GM10847 (cell line): ENCODE data around the gene RNF181.

Experiments
- POLR2A ChIP-seq: IDR thresholded peaks from 2 replicates; pipeline ENCODE4 v1.6.1; 2011; ENCODE audit not compliant: insufficient read length; ENCODE audit errors: extremely low read depth

RNF181 gene

DNA sequence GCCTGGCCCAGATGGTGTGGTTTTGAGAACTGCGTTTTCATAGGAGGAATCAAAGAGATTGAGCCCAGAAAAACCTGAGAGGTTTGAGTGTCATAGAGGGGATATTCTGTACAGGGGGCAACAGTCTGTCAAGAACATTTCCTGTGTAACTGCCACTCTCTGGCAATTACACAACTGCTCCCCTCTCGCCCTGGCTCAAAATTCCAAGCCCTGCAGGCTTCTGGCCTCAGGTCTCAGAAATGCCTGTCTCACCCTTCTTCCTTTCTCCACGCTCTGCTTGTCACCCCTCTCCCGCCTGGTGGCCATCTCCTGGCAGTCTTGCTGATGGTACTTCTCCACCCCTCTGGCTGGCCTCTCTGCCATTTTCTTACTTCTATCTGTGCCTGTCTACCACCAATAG lies 7.3 kb upstream of the RNF181 start:
- no peak for TF ChIP-seq POLR2A

- TF ChIP-seq POLR2A = no peak
These were observed 6.9 kb upstream of the RNF181 start for GRCh38 chr2:85588645-85589044.

GRCh38 chr2:85589181-85589580 lies 6.4 kb upstream of the RNF181 start:
- TF ChIP-seq POLR2A = no peak

GRCh38 chr2:85589982-85590791 lies 5.4 kb upstream of the RNF181 start:
- no peak for TF ChIP-seq POLR2A

DNA sequence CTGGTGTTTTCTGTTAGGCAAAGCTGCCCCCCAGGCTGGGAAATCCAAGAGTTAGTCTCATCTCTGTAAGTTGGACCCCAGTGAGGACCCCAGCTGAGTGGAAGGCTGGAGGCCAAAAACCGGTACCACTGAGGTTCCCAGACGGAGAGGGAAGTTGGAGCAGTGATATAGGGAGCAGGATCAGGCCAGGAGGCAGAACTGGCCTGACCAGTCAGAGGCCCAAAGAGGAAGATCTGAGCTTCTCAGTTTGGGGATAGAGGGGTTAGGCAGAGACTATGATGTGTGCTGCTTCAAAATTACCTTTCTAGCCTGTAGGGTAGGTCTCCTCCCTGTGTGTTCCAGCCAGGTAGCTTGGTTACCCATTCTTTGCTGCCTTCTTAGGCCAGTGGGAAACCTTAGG lies 4.6 kb upstream of the RNF181 start:
- TF ChIP-seq POLR2A = no peak

GRCh38 chr2:85591563-85591962 lies 4.0 kb upstream of the RNF181 start:
- TF ChIP-seq POLR2A = no peak

GRCh38 chr2:85593023-85593422 lies 2.5 kb upstream of the RNF181 start:
- no peak for TF ChIP-seq POLR2A

GRCh38 chr2:85594715-85595300 lies 737 bp upstream of the RNF181 start:
- no peak for TF ChIP-seq POLR2A

GRCh38 chr2:85596026-85596333 lies 435 bp downstream of the RNF181 start:
- no peak for TF ChIP-seq POLR2A

GRCh38 chr2:85596486-85597143 lies 1.1 kb downstream of the RNF181 start:
- TF ChIP-seq POLR2A = no peak

- no peak for TF ChIP-seq POLR2A
These were observed 1.7 kb downstream of the RNF181 start for GRCh38 chr2:85597241-85597640.

- no peak for TF ChIP-seq POLR2A
These were observed 3.2 kb downstream of the RNF181 start for GRCh38 chr2:85598594-85599340.

DNA sequence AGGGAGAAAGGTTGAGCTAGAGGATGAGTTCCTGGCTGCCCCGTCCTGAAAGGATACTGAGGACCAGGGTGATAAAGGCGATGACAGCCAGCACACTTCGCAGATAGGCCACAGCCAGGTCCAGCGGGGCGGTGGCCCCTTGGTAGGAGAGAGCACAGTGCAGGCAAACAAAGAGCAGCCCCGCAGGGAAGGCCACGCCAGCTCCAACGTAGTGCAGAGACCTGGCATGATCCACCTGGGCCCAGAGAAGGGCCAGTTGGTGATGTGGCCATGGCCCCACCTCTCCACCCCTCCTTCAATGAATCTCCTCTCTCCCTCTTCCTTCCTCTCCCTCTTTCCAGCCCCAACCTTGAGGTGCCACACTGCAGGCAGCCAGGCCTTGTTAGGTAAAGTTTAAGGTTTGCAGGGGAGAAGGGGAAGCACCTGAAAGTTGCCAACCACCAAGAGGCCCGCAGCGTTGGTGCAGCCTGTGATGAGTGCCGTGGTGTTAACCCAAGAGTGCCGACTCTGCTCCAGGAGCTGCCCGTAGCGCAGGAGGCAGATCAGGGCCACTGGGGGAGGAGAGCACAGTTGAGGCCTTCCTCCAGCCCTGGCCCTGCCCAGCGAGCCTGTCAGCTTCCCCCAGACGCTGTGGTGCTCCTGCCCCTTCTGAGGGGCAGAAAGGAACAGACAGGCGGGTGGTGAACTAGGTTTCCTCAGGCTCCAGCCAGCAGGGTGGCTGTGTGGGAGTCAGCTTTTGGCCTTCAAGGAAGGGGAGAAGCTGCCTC lies 4.1 kb downstream of the RNF181 start:
- TF ChIP-seq POLR2A = no peak

GRCh38 chr2:85600235-85600575 lies 4.7 kb downstream of the RNF181 start:
- TF ChIP-seq POLR2A = no peak
